Skeletal muscle satellite cell (primary cell): Measurements from ENCODE around the gene NUDC.
"Not testable (repeated sequence)": the region's sequence is repeated elsewhere in the genome, so short reads cannot be mapped to it uniquely, and the experiment has no call there.

Source experiments
- H3K27me3 ChIP-seq: 2 replicates; pipeline ENCODE4 v1.7.0; 2013; ENCODE audit warnings: low read length; ENCODE audit not compliant: control insufficient read depth, insufficient read depth
- H3K36me3 ChIP-seq: 2 replicates; pipeline ENCODE4 v1.7.0; 2013; ENCODE audit warnings: mild to moderate bottlenecking, control low read depth, low read length; ENCODE audit not compliant: insufficient read depth
- H3K4me1 ChIP-seq: 2 replicates; pipeline ENCODE4 v1.7.0; 2013; ENCODE audit warnings: low read length; ENCODE audit not compliant: control insufficient read depth, insufficient read depth
- H3K4me2 ChIP-seq: 2 replicates; pipeline ENCODE4 v1.7.0; 2013; ENCODE audit warnings: mild to moderate bottlenecking, low read length
- H3K4me3 ChIP-seq: 2 replicates; pipeline ENCODE4 v1.7.0; 2013; ENCODE audit warnings: low read length
- H3K9ac ChIP-seq: 2 replicates; pipeline ENCODE4 v1.7.0; 2013; ENCODE audit warnings: mild to moderate bottlenecking, low read depth, low read length, moderate library complexity
- H3K9me3 ChIP-seq: replicated peaks from 2 replicates; pipeline ENCODE4 v1.7.0; 2013; ENCODE audit warnings: mild to moderate bottlenecking, control low read depth, low read length

NUDC gene

DNA sequence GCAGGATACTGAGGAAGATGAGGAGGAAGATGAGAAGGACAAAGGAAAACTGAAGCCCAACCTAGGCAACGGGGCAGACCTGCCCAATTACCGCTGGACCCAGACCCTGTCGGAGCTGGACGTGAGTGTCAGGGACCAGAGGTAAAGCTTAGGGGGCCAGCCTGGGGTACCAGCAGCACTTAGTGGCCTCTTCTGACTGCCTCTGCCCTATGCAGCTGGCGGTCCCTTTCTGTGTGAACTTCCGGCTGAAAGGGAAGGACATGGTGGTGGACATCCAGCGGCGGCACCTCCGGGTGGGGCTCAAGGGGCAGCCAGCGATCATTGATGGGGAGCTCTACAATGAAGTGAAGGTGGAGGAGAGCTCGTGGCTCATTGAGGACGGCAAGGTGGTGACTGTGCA lies 21.1 kb downstream of the NUDC start:
- Histone ChIP-seq H3K9ac (no peak overlapping the region), H3K27me3 (no peaks in the 10 kb centered on the region), H3K9me3 (no peaks in the 10 kb centered on the region), H3K4me3 (no peak overlapping the region), H3K4me2 (no peak overlapping the region), H3K36me3 (peaks cover 57% of the 10 kb centered on the region), H3K4me1 (peaks cover 9% of the 10 kb centered on the region)

DNA sequence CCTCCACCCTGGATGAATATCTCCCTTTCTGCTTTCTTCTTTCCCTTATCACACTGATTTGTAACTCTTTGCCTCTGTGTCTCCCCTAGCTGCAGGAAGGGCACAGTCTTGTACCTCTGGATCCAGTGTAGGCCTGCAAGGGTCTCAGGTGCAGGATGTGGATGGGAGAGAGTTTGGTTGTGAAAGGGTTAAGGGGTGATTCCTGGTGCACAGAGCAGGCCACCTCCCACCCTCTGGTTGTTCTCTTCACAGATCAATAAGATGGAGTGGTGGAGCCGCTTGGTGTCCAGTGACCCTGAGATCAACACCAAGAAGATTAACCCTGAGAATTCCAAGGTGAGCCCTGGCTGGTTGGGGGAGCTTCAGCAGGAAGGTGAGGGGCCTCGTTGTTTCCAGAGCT lies 23.6 kb downstream of the NUDC start:
- peaks cover 10% of the 10 kb centered on the region for H3K4me1 ChIP-seq
- no peak overlapping the region for H3K9ac ChIP-seq
- H3K36me3 ChIP-seq: peaks cover 49% of the 10 kb centered on the region
- no peaks in the 10 kb centered on the region for H3K9me3 ChIP-seq
- no peaks in the 10 kb centered on the region for H3K27me3 ChIP-seq
- H3K4me3 ChIP-seq: no peak overlapping the region
- H3K4me2 ChIP-seq: no peak overlapping the region

GRCh38 chr1:26945728-26946127 lies 24.2 kb downstream of the NUDC start:
- Histone ChIP-seq H3K4me2 (no peak overlapping the region), H3K27me3 (no peaks in the 10 kb centered on the region), H3K4me1 (peaks cover 5% of the 10 kb centered on the region), H3K36me3 (peaks cover 49% of the 10 kb centered on the region), H3K9me3 (no peaks in the 10 kb centered on the region), H3K9ac (no peak overlapping the region), H3K4me3 (no peak overlapping the region)

GRCh38 chr1:26946270-26946669 lies 24.7 kb downstream of the NUDC start:
- Histone ChIP-seq H3K9me3 (no peaks in the 10 kb centered on the region), H3K4me3 (no peak overlapping the region), H3K9ac (no peak overlapping the region), H3K4me2 (no peak overlapping the region), H3K36me3 (peaks cover 47% of the 10 kb centered on the region), H3K27me3 (no peaks in the 10 kb centered on the region), H3K4me1 (peaks cover 5% of the 10 kb centered on the region)

DNA sequence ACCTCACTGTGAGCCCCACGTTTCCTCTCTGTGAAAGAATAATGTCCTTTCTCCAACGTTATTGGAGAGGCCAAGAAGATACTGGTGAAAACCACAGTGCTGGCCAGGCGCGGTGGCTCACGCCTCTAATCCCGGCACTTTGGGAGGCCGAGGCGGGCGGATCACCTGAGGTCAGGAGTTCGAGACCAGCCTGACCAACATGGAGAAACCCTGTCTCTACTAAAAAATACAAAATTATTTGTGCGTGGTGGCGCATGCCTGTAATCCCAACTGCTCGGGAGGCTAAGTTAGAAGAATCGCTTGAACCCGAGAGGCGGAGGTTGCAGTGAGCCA lies 27.1 kb downstream of the NUDC start:
- not testable (repeated sequence) for H3K9me3 ChIP-seq, H3K4me1 ChIP-seq, H3K4me3 ChIP-seq, H3K27me3 ChIP-seq, H3K4me2 ChIP-seq, H3K9ac ChIP-seq
- peaks cover 25% of the 10 kb centered on the region for H3K36me3 ChIP-seq

GRCh38 chr1:26949266-26949925 lies 27.9 kb downstream of the NUDC start:
- Histone ChIP-seq H3K4me2 (no peak overlapping the region), H3K36me3 (peaks cover 22% of the 10 kb centered on the region), H3K9ac (no peak overlapping the region), H3K27me3 (no peaks in the 10 kb centered on the region), H3K4me1 (peaks cover 5% of the 10 kb centered on the region), H3K9me3 (no peaks in the 10 kb centered on the region), H3K4me3 (no peak overlapping the region)

DNA sequence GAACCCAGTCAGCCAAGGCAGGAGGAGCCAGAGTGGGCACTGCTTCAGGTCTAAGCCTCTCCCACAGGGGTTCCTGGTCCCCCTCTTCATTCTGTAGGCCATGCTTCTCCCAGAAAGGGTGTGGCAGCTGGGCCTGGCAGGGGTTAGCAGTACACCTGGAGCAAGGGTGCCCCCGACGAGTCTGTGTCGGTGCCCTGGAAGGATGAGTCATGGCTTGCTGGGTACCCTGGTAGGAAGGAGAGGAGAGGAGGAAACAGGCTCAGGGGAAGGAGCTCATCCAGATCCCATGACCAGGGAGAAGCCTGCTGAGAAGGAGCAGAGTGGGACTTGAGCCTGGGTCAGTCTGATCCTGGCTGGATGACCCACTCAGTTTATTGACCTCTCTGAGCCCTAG lies 28.4 kb downstream of the NUDC start:
- no peak overlapping the region for H3K9ac ChIP-seq
- H3K36me3 ChIP-seq: peaks cover 21% of the 10 kb centered on the region
- H3K4me2 ChIP-seq: no peak overlapping the region
- H3K9me3 ChIP-seq: no peaks in the 10 kb centered on the region
- H3K4me3 ChIP-seq: no peak overlapping the region
- no peaks in the 10 kb centered on the region for H3K27me3 ChIP-seq
- H3K4me1 ChIP-seq: peaks cover 5% of the 10 kb centered on the region

DNA sequence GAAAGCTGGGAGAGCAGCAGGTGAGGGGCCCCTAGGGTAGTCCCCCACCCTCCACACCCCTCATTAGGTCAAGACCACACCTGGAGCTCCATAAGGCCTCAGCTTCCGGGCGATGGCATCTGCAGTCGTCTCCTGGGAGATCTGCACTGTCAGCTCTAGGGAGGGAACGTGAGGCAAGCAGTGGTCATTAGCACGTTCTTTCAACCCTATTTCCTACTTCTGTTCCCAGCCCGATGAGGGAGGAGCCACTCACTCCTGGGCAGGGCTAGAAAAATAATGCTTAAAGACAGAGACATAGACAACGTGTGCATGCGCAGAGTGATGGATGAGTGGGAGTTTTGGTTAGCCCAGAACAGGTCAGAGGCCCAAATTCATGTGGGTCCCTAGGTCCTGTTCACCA lies 29.1 kb downstream of the NUDC start:
- H3K27me3 ChIP-seq: no peaks in the 10 kb centered on the region
- no peak overlapping the region for H3K4me3 ChIP-seq
- no peak overlapping the region for H3K4me2 ChIP-seq
- no peak overlapping the region for H3K9ac ChIP-seq
- peaks cover 5% of the 10 kb centered on the region for H3K4me1 ChIP-seq
- no peaks in the 10 kb centered on the region for H3K9me3 ChIP-seq
- peaks cover 14% of the 10 kb centered on the region for H3K36me3 ChIP-seq

DNA sequence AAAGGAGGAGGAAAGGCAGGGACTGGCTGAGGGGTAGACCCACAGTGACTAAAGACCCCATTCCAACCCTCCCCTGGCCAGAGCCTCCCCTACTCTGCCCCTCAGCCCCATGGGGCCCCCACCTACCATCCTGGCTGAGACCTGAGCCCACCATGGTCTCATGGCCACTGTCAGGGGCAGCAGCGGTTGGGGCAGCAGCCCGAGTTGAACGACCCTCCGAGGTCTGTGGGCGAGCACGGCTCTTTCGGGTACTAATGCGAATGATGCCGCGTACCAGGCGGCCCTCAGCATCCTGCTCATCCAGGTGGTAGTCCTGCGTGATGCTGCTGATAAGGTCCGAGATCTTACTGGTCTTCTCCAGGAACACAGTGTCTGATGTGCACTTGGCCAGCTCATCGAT lies 29.7 kb downstream of the NUDC start:
- H3K4me3 ChIP-seq: no peak overlapping the region
- peaks cover 8% of the 10 kb centered on the region for H3K36me3 ChIP-seq
- H3K4me1 ChIP-seq: peaks cover 5% of the 10 kb centered on the region
- H3K4me2 ChIP-seq: no peak overlapping the region
- no peak overlapping the region for H3K9ac ChIP-seq
- no peaks in the 10 kb centered on the region for H3K27me3 ChIP-seq
- peaks cover 2% of the 10 kb centered on the region for H3K9me3 ChIP-seq

DNA sequence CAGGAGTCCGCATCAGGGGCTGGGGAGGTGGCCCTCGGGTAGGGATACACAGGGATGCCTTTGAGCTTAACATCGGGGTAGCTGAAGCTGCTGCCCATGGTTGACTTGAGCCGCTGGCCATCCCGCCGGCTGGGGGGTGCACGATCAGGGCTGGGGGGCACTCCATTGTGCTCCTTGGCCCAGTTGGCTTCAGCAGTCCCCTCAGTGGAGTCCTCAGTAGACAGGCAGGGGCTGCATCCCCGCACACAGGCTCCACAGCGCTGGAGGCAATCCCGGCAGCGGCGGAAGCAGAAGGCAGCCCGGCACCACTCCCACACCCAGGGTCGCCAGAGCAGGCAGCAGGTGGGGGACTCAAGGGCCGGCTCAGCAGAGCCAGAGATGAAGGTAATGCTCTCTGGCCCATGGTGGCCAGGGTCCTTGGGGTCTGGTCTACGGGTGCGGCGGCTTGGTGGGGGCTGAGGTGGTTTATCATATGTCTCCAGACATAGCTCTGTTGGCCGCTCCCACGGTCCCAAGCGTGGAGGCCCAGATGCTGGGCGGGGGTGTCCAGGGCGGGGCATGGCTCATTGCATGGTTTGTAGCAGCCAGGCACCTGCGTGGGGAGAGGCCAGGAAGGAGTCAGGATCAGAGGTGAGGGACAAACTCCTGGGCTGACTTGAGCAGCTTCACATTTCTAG lies 30.4 kb downstream of the NUDC start:
- H3K4me3 ChIP-seq: no peak overlapping the region
- no peaks in the 10 kb centered on the region for H3K27me3 ChIP-seq
- H3K4me1 ChIP-seq: peaks cover 5% of the 10 kb centered on the region
- no peak overlapping the region for H3K9ac ChIP-seq
- H3K9me3 ChIP-seq: peaks cover 4% of the 10 kb centered on the region
- H3K4me2 ChIP-seq: no peak overlapping the region
- H3K36me3 ChIP-seq: peaks cover 3% of the 10 kb centered on the region

- Histone ChIP-seq H3K4me3 (no peak overlapping the region), H3K9ac (no peak overlapping the region), H3K36me3 (no peaks in the 10 kb centered on the region), H3K27me3 (no peaks in the 10 kb centered on the region), H3K9me3 (peaks cover 4% of the 10 kb centered on the region), H3K4me2 (no peak overlapping the region), H3K4me1 (peaks cover 5% of the 10 kb centered on the region)
Observed at GRCh38 chr1:26953374-26953773, 31.8 kb downstream of the NUDC start.

GRCh38 chr1:26956321-26956720 lies 34.8 kb downstream of the NUDC start:
- Histone ChIP-seq H3K9me3 (peaks cover 4% of the 10 kb centered on the region), H3K9ac (no peak overlapping the region), H3K4me2 (no peak overlapping the region), H3K27me3 (peaks cover 16% of the 10 kb centered on the region), H3K4me1 (peaks cover 17% of the 10 kb centered on the region), H3K4me3 (no peak overlapping the region), H3K36me3 (no peaks in the 10 kb centered on the region)
